GM06990 (cell line): ENCODE measurements around the gene MED10.

ENCODE experiments used
- DNase-seq: peaks from one replicate; pipeline ENCODE4 v3.0.0-alpha.2; 2011; ENCODE audit not compliant: insufficient read length; ENCODE audit errors: extremely low read depth
- H3K27me3 ChIP-seq: replicated peaks from 2 replicates; pipeline ENCODE4 v1.6.0; 2011; ENCODE audit warnings: low read length; ENCODE audit not compliant: control insufficient read depth, insufficient read depth
- H3K36me3 ChIP-seq: 2 replicates; pipeline ENCODE4 v1.5.1; 2011; ENCODE audit warnings: low read length; ENCODE audit not compliant: control insufficient read depth, insufficient read depth
- H3K4me3 ChIP-seq: replicated peaks from 2 replicates; pipeline ENCODE4 v1.5.1; 2011; ENCODE audit warnings: low read depth, mild to moderate bottlenecking, control low read depth, low read length
- TF ChIP-seq, protein P1 (sequence below): IDR thresholded peaks from 2 replicates; pipeline ENCODE4 v1.5.1; 2011; ENCODE audit warnings: low read length, control low read depth, mild to moderate bottlenecking, inconsistent platforms; ENCODE audit not compliant: insufficient read depth, poor library complexity, severe bottlenecking

MED10 gene

DNA sequence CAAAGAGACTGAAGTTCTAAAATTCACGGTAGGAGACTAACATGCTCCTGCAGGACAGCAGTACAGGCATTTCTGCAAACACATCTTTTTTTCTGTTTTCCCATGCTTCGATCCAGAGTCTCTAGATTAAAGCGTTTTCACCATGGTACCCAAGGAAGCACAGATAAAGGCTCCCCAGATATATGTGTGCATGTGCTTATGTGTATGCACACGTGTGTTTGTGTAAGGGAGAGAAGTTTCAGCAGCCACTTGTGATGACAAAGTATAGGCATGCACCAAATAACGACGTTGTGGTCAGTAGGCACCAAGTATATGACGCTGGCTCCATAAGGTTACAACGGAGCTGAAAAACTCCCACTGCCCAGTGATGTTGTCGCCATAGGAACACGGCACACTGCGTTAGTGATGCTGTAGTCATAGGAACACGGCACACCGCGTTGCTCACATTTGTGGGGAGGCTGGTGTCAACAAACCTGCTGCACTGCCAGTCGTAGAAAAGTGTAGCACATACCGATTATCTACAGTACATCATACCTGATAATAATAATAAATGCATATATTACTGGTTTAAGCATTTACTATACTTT is 21.7 kb downstream of the MED10 start:
- no peak overlapping the region for H3K4me3 ChIP-seq
- no peak for DNase-seq
- TF ChIP-seq, protein P1, sequence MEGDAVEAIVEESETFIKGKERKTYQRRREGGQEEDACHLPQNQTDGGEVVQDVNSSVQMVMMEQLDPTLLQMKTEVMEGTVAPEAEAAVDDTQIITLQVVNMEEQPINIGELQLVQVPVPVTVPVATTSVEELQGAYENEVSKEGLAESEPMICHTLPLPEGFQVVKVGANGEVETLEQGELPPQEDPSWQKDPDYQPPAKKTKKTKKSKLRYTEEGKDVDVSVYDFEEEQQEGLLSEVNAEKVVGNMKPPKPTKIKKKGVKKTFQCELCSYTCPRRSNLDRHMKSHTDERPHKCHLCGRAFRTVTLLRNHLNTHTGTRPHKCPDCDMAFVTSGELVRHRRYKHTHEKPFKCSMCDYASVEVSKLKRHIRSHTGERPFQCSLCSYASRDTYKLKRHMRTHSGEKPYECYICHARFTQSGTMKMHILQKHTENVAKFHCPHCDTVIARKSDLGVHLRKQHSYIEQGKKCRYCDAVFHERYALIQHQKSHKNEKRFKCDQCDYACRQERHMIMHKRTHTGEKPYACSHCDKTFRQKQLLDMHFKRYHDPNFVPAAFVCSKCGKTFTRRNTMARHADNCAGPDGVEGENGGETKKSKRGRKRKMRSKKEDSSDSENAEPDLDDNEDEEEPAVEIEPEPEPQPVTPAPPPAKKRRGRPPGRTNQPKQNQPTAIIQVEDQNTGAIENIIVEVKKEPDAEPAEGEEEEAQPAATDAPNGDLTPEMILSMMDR: no peak
- no peaks in the 10 kb centered on the region for H3K27me3 ChIP-seq
- H3K36me3 ChIP-seq: no peaks in the 10 kb centered on the region; the same call in 1 of the 2 replicates

DNA sequence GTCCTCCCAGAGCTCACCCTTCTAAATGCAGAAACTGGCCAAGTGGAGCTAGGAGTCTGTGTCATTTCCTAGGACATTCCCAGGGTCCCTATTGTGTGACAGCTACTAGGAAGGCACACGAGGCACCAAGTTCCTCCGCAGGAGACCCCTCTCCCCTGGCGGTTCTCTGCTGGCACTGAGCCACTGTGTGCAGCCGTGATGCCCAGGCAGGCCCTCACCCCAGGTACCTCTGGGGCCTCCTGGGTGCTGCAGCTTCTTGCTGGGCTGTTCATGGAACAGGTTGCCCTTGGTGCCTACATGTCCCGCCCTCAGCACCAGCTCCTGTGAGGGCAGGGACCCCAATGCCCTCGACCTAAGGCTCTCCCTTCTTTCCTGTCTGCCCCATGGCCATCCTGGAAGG is 23.1 kb downstream of the MED10 start:
- H3K36me3 ChIP-seq: no peaks in the 10 kb centered on the region; the same call in 1 of the 2 replicates
- no peak for DNase-seq
- H3K4me3 ChIP-seq: no peak overlapping the region
- TF ChIP-seq, protein P1: no peak
- H3K27me3 ChIP-seq: no peaks in the 10 kb centered on the region

DNA sequence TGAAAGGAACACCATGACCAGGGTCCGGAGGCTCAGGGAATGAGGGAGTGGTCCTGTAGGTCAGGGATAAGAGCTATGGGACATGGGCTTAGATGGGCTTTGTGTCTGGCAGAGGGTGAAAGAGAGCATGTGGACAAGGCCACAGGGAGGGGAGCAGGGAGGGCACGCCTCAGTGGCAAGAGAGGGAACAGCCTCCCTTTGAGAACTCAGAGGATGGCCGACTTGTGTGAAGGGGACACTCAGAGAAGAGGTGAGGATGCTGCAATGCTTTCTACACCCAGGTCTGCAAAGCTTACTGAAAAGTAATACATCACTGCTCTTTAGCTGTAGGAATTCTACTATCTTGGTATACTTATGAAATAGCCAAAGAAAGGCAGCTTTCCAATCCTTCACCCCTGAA is 23.5 kb downstream of the MED10 start:
- TF ChIP-seq, protein P1: no peak
- Histone ChIP-seq H3K27me3 (no peaks in the 10 kb centered on the region), H3K36me3 (no peaks in the 10 kb centered on the region; the same call in 1 of the 2 replicates), H3K4me3 (no peak overlapping the region)
- no peak for DNase-seq

DNA sequence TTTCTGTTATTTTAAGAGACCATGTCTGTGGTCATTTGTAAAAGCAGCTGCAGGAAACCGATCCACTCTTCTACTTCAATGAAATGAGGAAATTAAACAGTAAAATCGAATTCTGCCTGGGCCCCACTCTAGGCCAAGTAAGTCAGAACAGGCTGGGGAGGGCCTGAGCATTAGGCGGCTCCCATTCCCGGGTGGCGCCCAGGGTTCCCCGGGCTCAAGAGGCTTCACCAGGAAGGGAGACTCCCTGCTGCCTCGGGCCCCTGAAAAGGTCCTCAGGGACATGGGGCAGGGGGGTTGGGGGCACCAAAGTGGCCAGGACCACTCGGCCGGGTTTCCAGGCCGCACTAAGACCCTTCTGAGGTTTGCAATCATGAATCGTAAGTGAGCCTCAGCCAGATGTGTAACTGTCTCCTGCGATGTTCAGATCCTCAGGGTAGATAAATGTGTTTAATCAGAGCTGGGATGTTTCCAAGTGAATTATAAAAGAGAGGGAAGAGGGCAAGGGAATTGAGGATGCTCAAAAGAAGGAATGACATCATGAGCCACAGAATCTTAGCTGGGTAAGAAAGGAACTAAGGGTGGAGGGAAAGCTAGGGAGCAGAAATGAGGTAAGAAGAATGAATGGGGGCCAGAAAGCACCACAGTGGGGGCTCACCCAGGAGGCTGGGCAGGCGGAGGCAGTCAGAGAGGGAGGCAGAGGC is 24.6 kb downstream of the MED10 start:
- DNase-seq: no peak
- Histone ChIP-seq H3K36me3 (no peaks in the 10 kb centered on the region; the same call in 1 of the 2 replicates), H3K4me3 (no peak overlapping the region), H3K27me3 (no peaks in the 10 kb centered on the region)
- TF ChIP-seq, protein P1: no peak

DNA sequence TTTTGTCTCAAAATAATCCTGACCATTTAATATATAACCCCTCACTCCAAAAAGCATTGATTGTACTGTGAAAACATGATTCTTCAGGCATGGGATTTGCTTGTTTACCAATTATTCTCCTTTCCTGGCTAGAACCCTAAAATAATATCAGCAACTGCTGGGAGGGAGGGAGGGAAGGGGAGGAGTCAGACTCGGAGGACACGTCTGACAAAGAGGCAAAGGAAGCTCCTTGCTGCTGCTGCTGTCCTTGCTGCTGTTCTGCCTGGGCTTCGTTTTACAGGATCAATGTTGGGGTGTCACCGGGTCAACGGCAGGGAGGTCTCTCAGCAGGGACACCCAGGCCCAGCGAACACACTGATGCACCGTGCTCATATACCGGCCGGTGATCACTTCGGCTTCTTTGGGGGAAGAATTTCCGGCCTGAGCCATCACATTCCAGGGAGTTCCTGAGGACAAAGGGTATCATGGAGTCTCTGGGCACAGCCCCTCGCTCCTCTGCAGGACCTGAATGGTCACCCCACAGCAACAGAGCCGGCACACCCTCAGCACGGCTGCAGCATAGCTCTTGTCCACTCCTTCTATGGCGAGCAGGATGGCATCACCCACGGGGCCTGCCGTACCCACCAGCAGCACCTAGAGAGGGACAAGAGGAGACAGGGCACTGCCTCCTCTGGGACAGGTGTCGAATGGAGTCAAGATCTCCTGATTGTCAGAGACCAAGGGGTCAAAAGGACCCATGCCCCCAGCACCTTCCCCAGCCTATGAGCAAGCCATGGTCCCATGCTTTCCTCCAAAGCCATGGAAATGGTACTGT is 27.9 kb downstream of the MED10 start:
- Histone ChIP-seq H3K27me3 (no peaks in the 10 kb centered on the region), H3K4me3 (no peak overlapping the region), H3K36me3 (no peaks in the 10 kb centered on the region)
- no peak for DNase-seq
- TF ChIP-seq, protein P1: no peak
